ES-I3 (cell line): ENCODE results near the gene SORCS3.

Experiments
- H3K36me3 ChIP-seq: 2 replicates; pipeline ENCODE4 v1.6.1; 2013; ENCODE audit warnings: mild to moderate bottlenecking, low read length, control low read depth, moderate library complexity; ENCODE audit not compliant: insufficient read depth
- H3K4me1 ChIP-seq: 2 replicates; pipeline ENCODE4 v1.6.1; 2013; ENCODE audit warnings: mild to moderate bottlenecking, control low read depth, low read length; ENCODE audit not compliant: insufficient read depth
- H3K9ac ChIP-seq: 2 replicates; pipeline ENCODE4 v1.6.1; 2013; ENCODE audit warnings: low read depth, mild to moderate bottlenecking, low read length, moderate library complexity
- H3K9me3 ChIP-seq: 2 replicates; pipeline ENCODE4 v1.6.1; 2013; ENCODE audit warnings: mild to moderate bottlenecking, low read length, moderate library complexity; ENCODE audit not compliant: control insufficient read depth, insufficient read depth

The SORCS3 gene

GRCh38 chr10:105237685-105238084 is 596.6 kb downstream of the SORCS3 start:
- Histone ChIP-seq H3K9me3 (no peaks in the 10 kb centered on the region; the same call in 1 of the 2 replicates), H3K4me1 (no peaks in the 10 kb centered on the region), H3K9ac (no peak overlapping the region), H3K36me3 (no peaks in the 10 kb centered on the region)

DNA sequence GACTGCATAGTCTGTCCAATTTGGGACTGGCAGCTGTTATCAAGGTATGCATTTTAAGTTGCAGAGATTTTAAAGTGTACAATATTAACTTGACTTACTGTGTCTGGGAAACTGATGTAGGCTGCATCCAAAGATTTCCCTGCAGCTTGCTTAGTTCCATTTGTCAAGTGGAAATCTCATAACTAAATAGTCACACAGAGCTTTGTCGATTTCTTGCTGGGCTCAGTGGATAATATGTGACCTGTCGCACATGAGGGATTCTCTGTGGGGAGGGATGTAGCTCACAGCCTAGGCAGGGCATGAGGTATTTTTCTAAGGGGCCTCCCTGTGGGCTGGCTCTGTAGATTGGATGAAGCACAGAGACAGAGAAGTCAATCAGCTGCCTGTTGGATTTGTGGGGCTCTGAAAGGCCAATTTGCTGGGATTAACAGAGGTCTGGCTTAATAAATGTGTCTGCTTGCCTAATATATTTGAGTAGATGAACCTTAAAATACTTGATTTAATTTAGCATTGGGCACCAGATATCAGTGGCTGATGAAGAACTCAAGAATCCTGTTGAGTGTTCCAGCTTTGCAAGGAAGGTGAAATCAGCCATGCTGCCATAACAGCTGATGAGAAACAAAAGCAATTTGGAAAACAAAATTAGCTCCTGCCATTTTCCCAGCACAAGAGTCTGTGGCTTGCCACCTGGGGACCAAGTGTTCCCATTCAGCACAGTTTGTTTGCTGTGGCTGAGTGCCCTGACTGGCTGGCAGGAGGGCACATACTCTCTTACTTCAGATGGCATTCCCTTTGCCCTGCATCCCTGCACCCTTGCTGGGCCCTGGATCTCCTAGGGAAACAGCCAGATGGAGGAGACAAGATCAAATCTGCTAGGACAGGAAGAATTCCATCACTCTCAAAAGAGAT is 598.5 kb downstream of the SORCS3 start:
- Histone ChIP-seq H3K36me3 (no peaks in the 10 kb centered on the region), H3K9me3 (no peaks in the 10 kb centered on the region; the same call in 1 of the 2 replicates)

GRCh38 chr10:105241254-105241653 is 600.2 kb downstream of the SORCS3 start:
- Histone ChIP-seq H3K4me1 (no peaks in the 10 kb centered on the region), H3K36me3 (no peaks in the 10 kb centered on the region), H3K9me3 (no peaks in the 10 kb centered on the region), H3K9ac (no peak overlapping the region)

More for the DNA sequence above, 598.5 kb downstream of the SORCS3 start:
- H3K9ac ChIP-seq, result no peak overlapping the region
- H3K4me1 ChIP-seq, result no peaks in the 10 kb centered on the region

DNA sequence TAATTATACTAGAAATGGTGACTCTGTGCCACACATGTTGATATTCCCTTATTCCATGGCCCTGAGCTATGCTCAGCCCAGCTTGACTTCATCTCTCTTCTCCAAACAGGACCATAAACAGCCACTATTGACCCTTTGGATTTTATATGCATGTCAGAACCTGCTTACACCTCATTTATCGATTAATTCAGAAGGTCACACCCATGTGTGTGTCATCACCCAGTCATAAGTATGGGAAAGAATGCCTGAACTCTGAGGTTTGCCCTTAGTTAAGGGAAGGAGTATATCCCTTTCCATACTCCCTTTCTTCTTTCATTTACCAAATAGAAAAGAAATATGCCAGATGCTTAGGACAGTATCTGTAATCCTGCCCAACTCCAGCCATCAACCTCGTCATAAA is 602.3 kb downstream of the SORCS3 start:
- H3K36me3 ChIP-seq, result no peaks in the 10 kb centered on the region
- no peak overlapping the region for H3K9ac ChIP-seq
- no peaks in the 10 kb centered on the region for H3K4me1 ChIP-seq
- no peaks in the 10 kb centered on the region for H3K9me3 ChIP-seq

GRCh38 chr10:105243825-105244224 is 602.7 kb downstream of the SORCS3 start:
- Histone ChIP-seq H3K9me3 (no peaks in the 10 kb centered on the region), H3K36me3 (no peaks in the 10 kb centered on the region), H3K4me1 (no peaks in the 10 kb centered on the region), H3K9ac (no peak overlapping the region)

GRCh38 chr10:105247831-105248499 is 606.9 kb downstream of the SORCS3 start:
- Histone ChIP-seq H3K9me3 (no peaks in the 10 kb centered on the region), H3K4me1 (peaks cover 7% of the 10 kb centered on the region; the same call in 1 of the 2 replicates), H3K9ac (no peak overlapping the region), H3K36me3 (no peaks in the 10 kb centered on the region)

DNA sequence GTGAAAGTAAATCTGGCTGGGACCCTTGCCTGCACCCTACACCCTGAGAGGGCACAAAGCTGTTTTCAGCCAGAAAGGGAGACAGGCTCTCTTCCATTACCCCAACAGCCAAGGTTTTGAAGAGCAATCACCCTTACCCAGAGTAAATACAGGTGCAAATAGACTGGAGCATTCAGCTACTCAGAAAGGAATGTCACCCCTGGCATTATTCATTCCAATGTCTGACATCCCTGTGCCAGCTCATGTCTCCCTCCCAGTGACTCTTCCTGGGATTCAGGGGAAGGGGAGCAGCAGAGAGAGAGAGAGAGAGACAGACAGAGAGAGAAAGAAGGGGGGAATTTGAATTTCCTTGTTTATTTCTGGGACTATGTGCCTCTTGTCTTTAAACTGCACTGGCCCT is 611.8 kb downstream of the SORCS3 start:
- Histone ChIP-seq H3K9ac (no peak overlapping the region), H3K9me3 (no peaks in the 10 kb centered on the region), H3K36me3 (no peaks in the 10 kb centered on the region), H3K4me1 (peaks cover 7% of the 10 kb centered on the region; the same call in 1 of the 2 replicates)

- Histone ChIP-seq H3K36me3 (no peaks in the 10 kb centered on the region), H3K9ac (no peak overlapping the region), H3K9me3 (no peaks in the 10 kb centered on the region), H3K4me1 (peaks cover 7% of the 10 kb centered on the region; the same call in 1 of the 2 replicates)
Observed at GRCh38 chr10:105253515-105254212, 612.6 kb downstream of the SORCS3 start.

GRCh38 chr10:105258036-105258673 is 617.1 kb downstream of the SORCS3 start:
- no peaks in the 10 kb centered on the region for H3K36me3 ChIP-seq
- H3K9me3 ChIP-seq, result no peaks in the 10 kb centered on the region

GRCh38 chr10:105258674-105259065 is 617.6 kb downstream of the SORCS3 start:
- Histone ChIP-seq H3K9ac (no peak overlapping the region), H3K9me3 (no peaks in the 10 kb centered on the region), H3K36me3 (no peaks in the 10 kb centered on the region), H3K4me1 (no peaks in the 10 kb centered on the region)

More at GRCh38 chr10:105258036-105258673, 617.1 kb downstream of the SORCS3 start:
- Histone ChIP-seq H3K9ac (no peak overlapping the region), H3K4me1 (no peaks in the 10 kb centered on the region)

- no peak overlapping the region for H3K9ac ChIP-seq
- H3K4me1 ChIP-seq, result no peaks in the 10 kb centered on the region
- H3K9me3 ChIP-seq, result no peaks in the 10 kb centered on the region
- H3K36me3 ChIP-seq, result no peaks in the 10 kb centered on the region
Observed at GRCh38 chr10:105259201-105259600, 618.1 kb downstream of the SORCS3 start.

GRCh38 chr10:105262666-105263065 is 621.6 kb downstream of the SORCS3 start:
- Histone ChIP-seq H3K36me3 (no peaks in the 10 kb centered on the region), H3K9me3 (no peaks in the 10 kb centered on the region), H3K9ac (no peak overlapping the region)

DNA sequence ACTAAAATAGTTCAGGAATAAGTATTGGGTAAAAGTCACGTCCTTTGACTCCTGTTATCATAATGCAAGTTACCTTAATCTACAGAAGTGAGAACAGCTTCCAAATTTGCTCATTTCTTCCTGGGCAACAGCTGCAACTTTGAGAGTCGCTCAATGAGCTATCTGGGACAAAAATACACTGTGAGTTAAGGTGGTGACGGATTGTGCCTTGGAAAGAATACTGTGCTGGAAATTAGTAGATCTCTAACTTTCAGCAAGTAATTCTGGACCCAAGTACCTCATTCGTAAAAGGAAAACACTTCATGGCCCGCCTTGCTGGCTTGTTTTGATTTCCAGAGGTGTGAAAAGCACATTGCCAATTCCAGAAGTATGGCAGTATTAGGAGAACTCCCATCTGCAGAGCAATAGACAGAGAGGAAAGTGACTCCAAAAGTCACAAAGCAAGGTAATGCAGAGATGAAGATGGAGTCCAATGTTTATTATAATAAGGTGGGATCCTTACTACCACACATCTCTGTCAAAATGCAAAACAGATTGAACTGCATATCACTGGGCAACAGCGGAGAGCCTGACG is 626.0 kb downstream of the SORCS3 start:
- no peak overlapping the region for H3K9ac ChIP-seq
- H3K36me3 ChIP-seq, result no peaks in the 10 kb centered on the region
- H3K9me3 ChIP-seq, result no peaks in the 10 kb centered on the region
- H3K4me1 ChIP-seq, result no peaks in the 10 kb centered on the region

More at GRCh38 chr10:105262666-105263065, 621.6 kb downstream of the SORCS3 start:
- H3K4me1 ChIP-seq, result no peaks in the 10 kb centered on the region

DNA sequence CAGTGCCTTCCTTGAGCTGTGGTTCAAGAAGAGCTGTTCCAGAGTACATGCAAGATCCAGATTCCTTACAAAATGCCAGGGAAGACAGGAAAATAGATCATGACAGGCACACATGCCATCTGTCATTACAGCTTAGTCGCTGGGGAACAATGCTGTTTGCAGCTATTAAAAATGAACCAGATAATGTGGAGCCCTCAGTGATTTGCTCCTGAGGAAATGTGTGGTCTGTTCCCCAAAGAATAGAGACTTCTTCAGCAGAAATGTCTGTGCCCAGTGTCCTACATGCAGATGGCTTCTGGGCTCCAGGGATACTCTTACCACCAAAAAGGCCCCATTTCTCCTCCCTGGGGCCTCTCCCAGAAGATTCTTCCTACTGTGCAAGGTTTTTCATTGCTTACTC is 627.9 kb downstream of the SORCS3 start:
- H3K4me1 ChIP-seq, result no peaks in the 10 kb centered on the region
- H3K9ac ChIP-seq, result no peak overlapping the region
- H3K36me3 ChIP-seq, result no peaks in the 10 kb centered on the region
- no peaks in the 10 kb centered on the region for H3K9me3 ChIP-seq
